Colonic mucosa (tissue), 4 donors: ENCODE results near the gene C1QTNF9B. TPM values are rescaled to one million over a fixed set of nuclear protein-coding genes. Genes with fewer than 3 reads are reported as not detected.
A peak's percentile ranks its signal among the peaks of the same experiment; 100 is the strongest.

Experiments used
- DNase-seq: peaks from one replicate; pipeline ENCODE4 v3.0.0-alpha.2; 2020
- H3K27ac ChIP-seq: fragments of 200-600 bp; one replicate; pipeline ENCODE4 v1.8.0; 2021
- H3K27me3 ChIP-seq: fragments of 200-600 bp; one replicate; pipeline ENCODE4 v1.8.0; 2021
- H3K36me3 ChIP-seq: fragments of 200-600 bp; one replicate; pipeline ENCODE4 v1.8.0; 2021
- H3K4me1 ChIP-seq: fragments of 200-600 bp; one replicate; pipeline ENCODE4 v1.8.0; 2021; ENCODE audit warnings: mild to moderate bottlenecking
- H3K4me3 ChIP-seq: fragments of 200-600 bp; one replicate; pipeline ENCODE4 v1.8.0; 2021
- H3K9ac ChIP-seq, 2 donors: one replicate each; pipeline ENCODE4 v1.7.0; 2013; ENCODE audit warnings: control low read depth in 2 of 2, low read depth in 2 of 2, low read length in 2 of 2
- H3K9me3 ChIP-seq: fragments of 200-600 bp; one replicate; pipeline ENCODE4 v1.8.0; 2021
- intact Hi-C: fragments of 100-400 bp; cut with DNase I; formaldehyde crosslinking; loops from one replicate; pipeline ENCODE4 v1.14.1; 2022
- total RNA-seq, 2 donors: library from RNA; stranded (reverse); fragmentation: NEBNext Ultra II Directional in 1 of 2; extraction: Animal tissue kit (Norgen Biotek cat#: 25700) in 1 of 2; gene quantifications; one replicate each; pipeline ENCODE4 v1.2.1, GENCODE V29; 2021
- TF ChIP-seq, protein P1 (sequence below): fragments of 200-600 bp; IDR thresholded peaks from one replicate; pipeline ENCODE4 v1.8.0; 2022; ENCODE audit warnings: antibody characterized with exemption, mild to moderate bottlenecking
- donor health status: healthy.
- donor health status: DM: no; HTN: no; CAD: no.
- donor health status: DM: no; HTN: no; CAD: no.

C1QTNF9B gene
- total RNA-seq, 2 donors from 2014 or later = 0.27 TPM; not detected in 1

DNA sequence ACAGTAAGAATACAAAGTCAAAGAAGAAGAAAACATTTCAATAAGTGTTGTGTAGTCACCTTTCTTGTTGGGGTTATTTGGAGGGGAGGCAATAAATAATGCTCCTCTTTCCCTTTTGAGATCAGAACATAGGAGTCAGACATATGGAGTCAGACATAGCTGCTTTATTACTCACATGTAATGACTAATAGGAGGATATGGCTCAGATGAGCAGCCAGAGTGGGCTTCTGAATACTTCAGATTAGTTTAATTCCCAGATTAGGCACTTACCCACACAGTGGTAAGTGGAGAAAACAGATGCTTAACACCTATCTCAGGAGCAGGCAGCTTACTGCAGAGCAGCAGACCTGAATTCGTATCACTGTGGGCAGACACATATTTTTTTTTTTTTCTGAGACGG lies 31.7 kb upstream of the C1QTNF9B start:
- Histone ChIP-seq H3K36me3 (no peaks in the 10 kb centered on the region), H3K9me3 (no peaks in the 10 kb centered on the region), H3K4me3 (no peak overlapping the region), H3K4me1 (no peaks in the 10 kb centered on the region), H3K27ac (no peak overlapping the region), H3K9ac (no peak overlapping the region), H3K27me3 (no peaks in the 10 kb centered on the region)
- DNase-seq = no peak
- intact Hi-C loops = no loop called here
- TF ChIP-seq, protein P1, sequence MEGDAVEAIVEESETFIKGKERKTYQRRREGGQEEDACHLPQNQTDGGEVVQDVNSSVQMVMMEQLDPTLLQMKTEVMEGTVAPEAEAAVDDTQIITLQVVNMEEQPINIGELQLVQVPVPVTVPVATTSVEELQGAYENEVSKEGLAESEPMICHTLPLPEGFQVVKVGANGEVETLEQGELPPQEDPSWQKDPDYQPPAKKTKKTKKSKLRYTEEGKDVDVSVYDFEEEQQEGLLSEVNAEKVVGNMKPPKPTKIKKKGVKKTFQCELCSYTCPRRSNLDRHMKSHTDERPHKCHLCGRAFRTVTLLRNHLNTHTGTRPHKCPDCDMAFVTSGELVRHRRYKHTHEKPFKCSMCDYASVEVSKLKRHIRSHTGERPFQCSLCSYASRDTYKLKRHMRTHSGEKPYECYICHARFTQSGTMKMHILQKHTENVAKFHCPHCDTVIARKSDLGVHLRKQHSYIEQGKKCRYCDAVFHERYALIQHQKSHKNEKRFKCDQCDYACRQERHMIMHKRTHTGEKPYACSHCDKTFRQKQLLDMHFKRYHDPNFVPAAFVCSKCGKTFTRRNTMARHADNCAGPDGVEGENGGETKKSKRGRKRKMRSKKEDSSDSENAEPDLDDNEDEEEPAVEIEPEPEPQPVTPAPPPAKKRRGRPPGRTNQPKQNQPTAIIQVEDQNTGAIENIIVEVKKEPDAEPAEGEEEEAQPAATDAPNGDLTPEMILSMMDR = no peak

DNA sequence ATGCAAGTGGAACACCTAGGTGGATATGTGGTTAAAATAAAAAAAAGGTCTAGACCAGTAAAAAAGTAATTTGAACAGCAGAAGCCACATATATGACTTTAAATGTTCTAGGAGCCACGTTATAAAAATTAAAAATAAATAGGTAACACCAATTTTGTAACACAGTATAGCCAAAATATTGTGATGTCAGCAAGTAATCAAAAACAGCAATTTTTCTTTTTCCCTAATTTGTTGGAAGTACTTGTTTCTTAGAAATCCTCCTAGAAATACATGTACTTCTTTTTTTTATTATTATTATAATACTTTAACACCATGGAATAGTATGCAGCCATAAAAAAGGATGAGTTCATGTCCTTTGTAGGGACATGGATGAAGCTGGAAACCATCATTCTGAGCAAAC lies 25.7 kb upstream of the C1QTNF9B start:
- no peaks in the 10 kb centered on the region for H3K9me3 ChIP-seq
- H3K27me3 ChIP-seq = no peaks in the 10 kb centered on the region
- intact Hi-C loops = no loop called here
- no peak overlapping the region for H3K27ac ChIP-seq
- DNase-seq = no peak
- no peaks in the 10 kb centered on the region for H3K36me3 ChIP-seq
- H3K4me1 ChIP-seq = no peaks in the 10 kb centered on the region
- no peak overlapping the region for H3K4me3 ChIP-seq
- H3K9ac ChIP-seq = no peak overlapping the region
- TF ChIP-seq, protein P1 = no peak

DNA sequence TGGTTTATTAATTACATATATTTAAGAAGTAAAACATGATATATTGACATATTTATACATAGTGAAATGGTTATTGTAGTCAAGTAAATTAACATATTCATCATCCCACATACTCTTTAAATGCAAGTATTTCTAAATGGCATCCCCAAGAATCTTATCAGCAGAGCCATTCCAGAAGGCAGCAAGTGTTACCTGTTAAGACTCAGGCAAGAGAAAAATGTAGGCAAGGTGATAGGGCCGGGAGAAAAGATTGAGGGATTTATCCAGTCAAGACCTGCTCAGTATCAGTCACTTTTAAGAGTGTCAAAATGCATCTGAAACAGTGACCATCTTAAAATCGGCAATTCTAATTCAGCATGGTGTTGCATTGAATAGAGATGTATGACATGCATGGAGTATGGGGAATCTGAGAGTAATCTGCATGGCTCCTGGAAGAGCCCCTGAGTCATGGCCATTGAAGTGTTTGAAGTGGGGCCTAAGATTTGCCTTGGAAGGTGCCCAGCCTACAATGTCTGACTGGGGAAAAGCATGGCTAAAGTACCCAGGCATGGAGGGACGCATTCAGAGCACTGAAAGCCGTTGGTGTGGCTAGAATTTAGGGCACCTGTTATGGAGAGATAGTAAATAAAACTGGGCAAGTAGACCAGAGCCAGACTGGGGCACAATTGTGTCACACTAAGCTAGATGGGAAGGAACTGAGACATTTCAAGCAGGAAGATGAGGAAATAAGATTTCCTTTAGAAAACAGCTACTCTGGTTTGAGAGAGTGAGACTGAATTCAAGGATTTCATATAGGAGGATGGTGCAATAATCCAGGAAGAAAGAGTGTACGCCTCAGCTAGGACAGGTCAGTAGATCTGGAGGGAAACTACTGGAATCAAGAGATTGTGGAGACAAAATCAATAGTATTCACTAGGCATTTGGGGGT lies 25.0 kb upstream of the C1QTNF9B start:
- H3K4me1 ChIP-seq = no peaks in the 10 kb centered on the region
- H3K36me3 ChIP-seq = no peaks in the 10 kb centered on the region
- DNase-seq = no peak
- no peaks in the 10 kb centered on the region for H3K9me3 ChIP-seq
- H3K27ac ChIP-seq = no peak overlapping the region
- TF ChIP-seq, protein P1 = no peak
- no peak overlapping the region for H3K9ac ChIP-seq
- H3K4me3 ChIP-seq = no peak overlapping the region
- H3K27me3 ChIP-seq = no peaks in the 10 kb centered on the region
- intact Hi-C loops = no loop called here

DNA sequence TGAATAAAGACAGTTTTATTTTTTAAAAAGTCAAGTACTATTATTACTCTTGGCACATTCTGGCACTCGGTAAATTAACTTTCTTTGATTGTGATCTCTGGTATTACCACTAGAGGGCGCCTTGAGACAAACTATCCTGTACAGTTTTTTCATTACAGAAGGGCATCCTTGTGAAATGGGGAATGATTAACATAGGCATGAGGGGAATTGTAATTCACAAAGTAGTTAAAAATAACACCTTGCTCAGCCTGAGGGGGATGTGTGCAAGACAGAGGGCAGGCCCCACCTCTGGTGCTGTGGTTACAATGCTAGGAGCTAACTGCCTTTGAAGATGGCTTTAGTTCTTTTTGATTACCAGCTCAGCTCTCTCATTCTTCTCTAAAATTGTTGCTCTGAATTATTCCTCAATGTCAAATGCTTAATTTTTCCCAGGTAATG lies 24.2 kb upstream of the C1QTNF9B start:
- Histone ChIP-seq H3K27me3 (no peaks in the 10 kb centered on the region), H3K36me3 (no peaks in the 10 kb centered on the region), H3K4me1 (no peaks in the 10 kb centered on the region), H3K27ac (no peak overlapping the region), H3K9me3 (no peaks in the 10 kb centered on the region), H3K4me3 (no peak overlapping the region), H3K9ac (no peak overlapping the region)
- intact Hi-C loops = loop anchor here (2.0 kb wide), 1 partner anchor 39 kb away; no protein-coding TSS in a partner anchor
- DNase-seq = peak; percentile 25
- TF ChIP-seq, protein P1 = peak; percentile 68

DNA sequence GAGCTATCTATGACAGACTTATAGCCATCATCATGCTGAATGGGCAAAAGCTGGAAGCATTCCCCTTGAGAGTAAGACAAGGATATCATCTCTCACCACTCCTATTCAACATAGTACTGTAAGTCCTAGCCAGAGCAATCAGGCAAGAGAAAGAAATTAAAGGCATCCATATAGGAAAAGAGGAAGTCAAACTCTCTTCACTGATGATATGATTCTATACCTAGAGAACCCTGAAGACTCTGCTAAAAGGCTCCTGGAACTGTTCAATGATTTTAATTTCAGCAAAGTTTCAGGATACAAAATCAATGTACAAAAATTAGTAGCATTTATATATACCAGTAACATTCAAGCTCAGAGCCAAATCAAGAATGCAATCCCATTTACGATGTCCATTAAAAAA lies 21.7 kb upstream of the C1QTNF9B start:
- no peak overlapping the region for H3K9ac ChIP-seq
- H3K4me1 ChIP-seq = no peaks in the 10 kb centered on the region
- H3K9me3 ChIP-seq = no peaks in the 10 kb centered on the region
- no peak for DNase-seq
- no peak overlapping the region for H3K27ac ChIP-seq
- intact Hi-C loops = no loop called here
- H3K27me3 ChIP-seq = no peaks in the 10 kb centered on the region
- no peaks in the 10 kb centered on the region for H3K36me3 ChIP-seq
- TF ChIP-seq, protein P1 = no peak
- no peak overlapping the region for H3K4me3 ChIP-seq
